ENCODE data around the gene NELL1.

DNA sequence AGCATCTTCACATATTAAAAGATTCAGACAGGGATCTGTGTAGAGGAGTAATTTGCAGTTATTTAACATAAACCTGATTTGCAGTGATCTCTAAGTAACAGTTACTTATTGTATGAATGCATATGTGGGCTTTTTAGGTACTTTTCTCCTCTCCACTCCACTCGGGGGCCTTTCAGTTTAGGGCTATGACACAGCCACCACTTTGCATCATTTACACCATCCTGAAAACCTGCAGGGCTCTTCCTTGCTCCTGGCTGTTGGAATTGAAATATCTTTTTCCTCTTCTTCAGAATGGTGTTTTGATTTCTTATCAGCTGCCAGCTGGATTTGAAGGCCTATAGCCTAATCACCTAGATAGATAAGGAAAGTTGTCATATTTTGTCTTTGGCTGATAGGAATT lies 580.8 kb downstream of the NELL1 start:
- TF ChIP-seq FOXP2 (optimal IDR thresholded peaks at IDR 0.05; ENCODE audit: borderline replicate concordance, extremely low read depth, extremely low read length, insufficient read depth) (no peak), POLR2AphosphoS5 (IDR thresholded peaks at IDR 0.05; ENCODE audit: low read depth, low read length) (no peak), SIN3A (IDR thresholded peaks at IDR 0.05; ENCODE audit: borderline replicate concordance, insufficient read depth, low read length) (no peak), TAF1 (IDR thresholded peaks at IDR 0.05; ENCODE audit: borderline replicate concordance, insufficient read depth, low read length) (no peak)
- TF ChIP-seq, protein P1, sequence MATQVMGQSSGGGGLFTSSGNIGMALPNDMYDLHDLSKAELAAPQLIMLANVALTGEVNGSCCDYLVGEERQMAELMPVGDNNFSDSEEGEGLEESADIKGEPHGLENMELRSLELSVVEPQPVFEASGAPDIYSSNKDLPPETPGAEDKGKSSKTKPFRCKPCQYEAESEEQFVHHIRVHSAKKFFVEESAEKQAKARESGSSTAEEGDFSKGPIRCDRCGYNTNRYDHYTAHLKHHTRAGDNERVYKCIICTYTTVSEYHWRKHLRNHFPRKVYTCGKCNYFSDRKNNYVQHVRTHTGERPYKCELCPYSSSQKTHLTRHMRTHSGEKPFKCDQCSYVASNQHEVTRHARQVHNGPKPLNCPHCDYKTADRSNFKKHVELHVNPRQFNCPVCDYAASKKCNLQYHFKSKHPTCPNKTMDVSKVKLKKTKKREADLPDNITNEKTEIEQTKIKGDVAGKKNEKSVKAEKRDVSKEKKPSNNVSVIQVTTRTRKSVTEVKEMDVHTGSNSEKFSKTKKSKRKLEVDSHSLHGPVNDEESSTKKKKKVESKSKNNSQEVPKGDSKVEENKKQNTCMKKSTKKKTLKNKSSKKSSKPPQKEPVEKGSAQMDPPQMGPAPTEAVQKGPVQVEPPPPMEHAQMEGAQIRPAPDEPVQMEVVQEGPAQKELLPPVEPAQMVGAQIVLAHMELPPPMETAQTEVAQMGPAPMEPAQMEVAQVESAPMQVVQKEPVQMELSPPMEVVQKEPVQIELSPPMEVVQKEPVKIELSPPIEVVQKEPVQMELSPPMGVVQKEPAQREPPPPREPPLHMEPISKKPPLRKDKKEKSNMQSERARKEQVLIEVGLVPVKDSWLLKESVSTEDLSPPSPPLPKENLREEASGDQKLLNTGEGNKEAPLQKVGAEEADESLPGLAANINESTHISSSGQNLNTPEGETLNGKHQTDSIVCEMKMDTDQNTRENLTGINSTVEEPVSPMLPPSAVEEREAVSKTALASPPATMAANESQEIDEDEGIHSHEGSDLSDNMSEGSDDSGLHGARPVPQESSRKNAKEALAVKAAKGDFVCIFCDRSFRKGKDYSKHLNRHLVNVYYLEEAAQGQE (IDR thresholded peaks at IDR 0.05; ENCODE audit: insufficient read depth in 1 of 2, low read depth in 2 of 2, low read length in 2 of 2), result no peak
